EL (cell line): Measurements from ENCODE around the gene SGCG.
"Not testable (repeated sequence)": the region's sequence is repeated elsewhere in the genome, so short reads cannot be mapped to it uniquely, and the experiment has no call there.

Experiments used
- DNase-seq: peaks from one replicate; pipeline ENCODE4 v3.0.0-alpha.2; 2016

The SGCG gene

GRCh38 chr13:23231241-23231640 lies 50.5 kb downstream of the SGCG start:
- no peak for DNase-seq

DNA sequence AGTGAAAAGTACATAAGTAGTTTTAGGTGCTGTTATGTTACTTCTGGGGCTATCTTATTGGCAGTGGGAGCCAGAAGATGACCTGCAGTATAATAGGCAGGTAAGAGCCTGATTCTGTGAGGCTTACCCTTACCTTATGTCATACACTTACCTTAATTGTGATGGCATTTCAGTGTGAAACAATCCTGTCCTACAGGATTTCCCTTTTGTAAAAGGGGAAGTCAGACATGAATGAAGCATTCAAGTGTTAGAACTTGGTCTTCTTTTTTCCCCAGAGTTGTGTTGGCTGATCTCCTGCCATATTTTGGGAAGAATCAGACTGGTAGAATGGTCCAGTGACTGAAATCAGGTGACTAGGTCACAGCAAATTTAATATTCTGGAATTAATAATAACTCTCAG lies 55.2 kb downstream of the SGCG start:
- DNase-seq: no peak

DNA sequence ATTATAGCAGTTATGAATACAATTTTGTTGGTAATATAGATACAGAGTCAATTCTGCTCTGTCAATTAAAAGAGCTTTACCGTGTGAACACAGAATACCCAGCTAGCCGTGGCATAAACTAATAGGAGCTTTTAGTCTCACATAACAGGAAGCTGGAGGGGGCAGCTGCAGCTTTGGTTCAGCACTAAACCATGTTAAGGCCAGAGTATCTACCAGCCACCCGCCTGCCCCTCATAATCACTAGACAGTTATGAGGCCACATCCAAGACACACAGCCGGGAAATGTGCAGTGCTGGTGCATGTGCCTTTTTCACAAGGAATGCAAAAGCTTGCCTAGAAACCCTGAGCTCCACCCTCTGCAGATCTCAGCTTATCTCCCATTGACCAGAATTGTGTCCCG lies 62.3 kb downstream of the SGCG start:
- no peak for DNase-seq

DNA sequence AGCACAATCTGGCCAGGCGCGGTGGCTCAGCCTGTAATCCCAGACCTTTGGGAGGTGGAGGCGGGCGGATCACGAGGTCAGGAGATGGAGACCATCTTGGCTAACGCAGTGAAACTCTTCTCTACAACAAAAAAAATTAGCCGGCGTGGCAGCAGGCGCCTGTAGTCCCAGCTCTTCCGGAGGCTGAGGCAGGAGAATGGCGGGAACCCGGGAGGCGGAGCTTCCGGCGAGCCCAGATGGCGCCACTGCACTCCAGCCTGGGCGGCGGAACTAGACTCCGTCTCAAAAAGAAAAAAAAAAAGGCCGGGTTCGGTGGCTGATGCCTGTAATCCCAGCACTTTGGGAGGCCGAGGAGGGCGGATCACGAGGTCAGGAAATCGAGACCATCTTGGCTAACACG lies 67.6 kb downstream of the SGCG start:
- not testable (repeated sequence) for DNase-seq

- DNase-seq: no peak
These were observed 73.7 kb downstream of the SGCG start for GRCh38 chr13:23254506-23254905.

GRCh38 chr13:23267571-23267970 lies 86.8 kb downstream of the SGCG start:
- no peak for DNase-seq

GRCh38 chr13:23268441-23268840 lies 87.7 kb downstream of the SGCG start:
- DNase-seq: no peak

DNA sequence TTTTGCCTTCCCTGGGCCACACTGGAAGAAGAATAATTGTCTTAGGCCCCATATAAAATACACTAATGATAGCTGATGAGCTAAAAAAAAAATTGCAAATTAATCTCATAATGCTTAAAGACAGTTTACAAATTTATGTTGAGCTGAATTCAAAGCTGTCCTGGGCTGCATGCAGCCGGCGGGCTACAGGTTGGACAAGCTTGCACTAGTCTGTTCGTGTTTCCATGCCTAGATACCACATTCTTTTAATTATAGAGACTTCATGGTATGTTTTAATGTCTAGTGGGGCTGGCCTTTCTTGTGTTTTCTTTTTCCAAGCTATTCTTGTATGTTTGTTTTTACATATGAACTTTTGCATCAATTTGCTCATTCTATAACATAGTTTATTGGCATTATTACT lies 90.6 kb downstream of the SGCG start:
- no peak for DNase-seq

DNA sequence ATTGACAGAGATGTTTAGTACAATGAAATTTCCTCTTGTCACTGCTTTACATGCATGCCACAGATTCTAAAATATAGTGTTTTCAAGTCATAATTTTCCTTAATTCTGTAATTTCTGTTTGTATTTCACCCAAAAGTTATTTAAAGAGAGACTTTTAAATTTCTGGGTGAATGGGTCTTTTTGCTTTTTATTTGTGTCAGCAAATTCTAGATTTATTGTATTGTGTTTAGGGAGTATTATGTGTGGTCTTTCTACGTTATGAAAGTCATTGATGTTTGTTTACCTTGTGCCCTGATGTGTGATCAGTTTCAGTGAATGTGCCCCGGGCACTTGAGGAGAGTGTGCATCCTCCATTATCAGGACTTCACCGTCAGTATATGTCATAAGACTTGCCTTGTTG lies 92.7 kb downstream of the SGCG start:
- no peak for DNase-seq

GRCh38 chr13:23279321-23279720 lies 98.5 kb downstream of the SGCG start:
- no peak for DNase-seq

DNA sequence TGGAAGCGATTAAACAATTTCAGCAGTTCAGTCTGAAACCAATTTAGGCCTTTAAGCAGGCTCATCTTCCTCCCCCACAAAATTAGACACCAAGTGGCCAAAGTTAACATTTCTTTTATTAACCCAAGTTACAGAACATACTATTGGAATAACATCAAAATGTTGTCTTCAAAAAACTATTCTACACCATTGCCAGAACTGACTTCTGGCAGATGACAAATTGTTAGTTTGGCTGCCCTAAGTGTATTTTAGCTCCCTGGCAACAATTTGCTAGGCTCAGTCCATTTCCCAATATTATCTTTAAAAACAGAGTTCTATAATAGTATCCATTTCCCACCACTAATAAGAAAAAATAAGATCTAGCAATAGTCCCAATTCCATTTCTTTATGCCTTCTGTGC lies 107.8 kb downstream of the SGCG start:
- no peak for DNase-seq

DNA sequence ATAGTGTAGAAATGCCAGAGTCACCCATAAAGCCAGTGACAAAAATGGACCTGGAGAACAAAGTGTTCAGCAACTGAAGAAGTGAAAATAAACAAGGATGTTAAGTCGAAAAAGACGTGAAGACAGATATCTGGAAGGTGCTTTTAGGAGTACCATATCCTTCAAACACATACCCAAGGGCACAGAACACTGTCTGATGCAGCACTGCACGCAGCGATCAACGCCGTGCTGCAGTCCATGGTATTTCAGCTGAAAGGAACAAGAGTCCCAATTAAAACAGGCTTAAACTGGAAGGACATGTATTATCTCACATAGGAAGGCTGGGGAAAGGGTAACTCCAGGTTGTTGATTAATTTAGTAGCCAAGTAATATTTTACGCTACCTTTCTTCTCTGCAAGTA lies 108.2 kb downstream of the SGCG start:
- DNase-seq: no peak

DNA sequence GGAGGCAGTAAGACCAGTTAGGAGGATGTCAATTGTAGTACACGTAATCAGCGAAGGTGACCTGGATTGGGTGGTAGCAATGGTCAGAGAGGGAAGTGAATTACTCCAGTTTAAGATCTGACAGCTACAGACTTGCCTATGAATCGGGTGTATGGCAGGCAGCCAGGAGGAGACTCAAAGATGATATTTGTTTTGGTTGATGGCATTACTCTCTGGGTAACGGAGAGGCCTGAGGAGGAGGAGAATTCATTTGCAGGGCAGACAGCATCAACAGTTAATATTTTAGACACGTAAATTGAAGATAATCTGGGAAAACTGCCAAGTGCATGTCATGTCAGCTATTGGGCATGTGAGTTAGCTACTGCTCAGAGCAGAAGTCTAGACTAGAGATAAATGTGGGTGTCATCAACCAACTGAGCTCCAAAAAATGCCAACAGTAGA lies 109.2 kb downstream of the SGCG start:
- peak; percentile 65 for DNase-seq

- DNase-seq: no peak
These were observed 111.8 kb downstream of the SGCG start for GRCh38 chr13:23292586-23292985.

DNA sequence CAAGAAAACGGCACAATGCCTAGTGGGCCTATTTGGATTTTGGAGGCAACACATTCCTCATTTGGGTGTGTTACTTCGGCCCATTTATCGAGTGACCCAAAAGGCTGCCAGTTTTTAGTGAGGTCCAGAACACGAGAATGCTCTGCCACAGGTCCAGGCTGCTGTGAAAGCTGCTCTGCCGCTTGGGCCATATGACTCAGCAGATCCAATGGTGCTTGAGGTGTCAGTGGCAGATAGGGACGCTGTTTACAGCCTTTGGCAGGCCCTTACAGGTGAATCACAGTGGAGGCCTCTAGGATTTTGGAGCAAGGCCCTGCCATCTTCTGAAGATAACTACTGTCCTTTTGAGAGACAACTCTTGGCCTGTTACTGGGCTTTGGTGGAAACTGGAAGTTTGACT lies 134.1 kb downstream of the SGCG start:
- not testable (repeated sequence) for DNase-seq

DNA sequence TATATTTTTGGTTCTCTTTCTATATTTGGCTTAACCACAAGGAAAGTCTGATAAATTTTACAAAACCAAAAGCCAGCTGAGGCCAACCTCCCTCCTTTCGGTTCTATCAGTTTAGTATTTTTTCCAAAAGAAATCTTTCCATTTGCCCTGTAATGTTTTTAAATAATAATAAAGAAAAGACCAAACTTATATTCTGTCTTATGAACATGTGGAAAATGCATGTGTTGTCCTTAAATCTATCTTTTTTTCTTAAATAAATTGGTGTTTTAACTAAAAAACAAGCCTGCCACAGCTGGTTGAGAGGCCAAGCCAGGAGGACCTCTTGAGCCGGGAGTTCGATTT lies 139.1 kb downstream of the SGCG start:
- no peak for DNase-seq

DNA sequence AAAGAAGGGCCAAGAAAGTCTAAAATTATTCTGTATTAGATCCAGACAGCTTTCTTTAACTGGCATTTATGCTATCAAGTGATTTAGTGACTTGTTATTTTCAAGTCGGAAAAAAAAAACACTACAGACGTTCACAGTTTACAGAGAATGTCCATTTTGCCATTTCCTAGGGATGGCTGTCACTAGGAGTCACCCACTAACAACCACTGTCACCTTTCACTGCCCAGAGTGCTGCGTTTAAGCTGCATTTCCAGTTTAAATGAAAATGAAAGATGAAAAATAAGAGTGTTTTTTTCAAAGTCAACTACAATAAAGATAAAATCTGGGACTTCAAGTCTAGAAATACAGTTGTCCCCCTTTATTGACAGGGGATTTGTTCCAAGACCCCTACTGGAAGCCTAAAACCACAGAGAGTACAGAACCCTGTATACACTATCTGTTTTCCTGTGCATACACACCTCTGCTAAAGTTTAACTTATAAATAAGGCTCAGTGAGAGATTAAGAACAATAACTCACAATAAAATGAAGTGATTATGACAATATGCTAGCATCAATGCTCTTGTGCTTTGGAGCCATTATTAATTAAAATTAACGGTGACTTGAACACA lies 140.3 kb downstream of the SGCG start:
- DNase-seq: no peak

DNA sequence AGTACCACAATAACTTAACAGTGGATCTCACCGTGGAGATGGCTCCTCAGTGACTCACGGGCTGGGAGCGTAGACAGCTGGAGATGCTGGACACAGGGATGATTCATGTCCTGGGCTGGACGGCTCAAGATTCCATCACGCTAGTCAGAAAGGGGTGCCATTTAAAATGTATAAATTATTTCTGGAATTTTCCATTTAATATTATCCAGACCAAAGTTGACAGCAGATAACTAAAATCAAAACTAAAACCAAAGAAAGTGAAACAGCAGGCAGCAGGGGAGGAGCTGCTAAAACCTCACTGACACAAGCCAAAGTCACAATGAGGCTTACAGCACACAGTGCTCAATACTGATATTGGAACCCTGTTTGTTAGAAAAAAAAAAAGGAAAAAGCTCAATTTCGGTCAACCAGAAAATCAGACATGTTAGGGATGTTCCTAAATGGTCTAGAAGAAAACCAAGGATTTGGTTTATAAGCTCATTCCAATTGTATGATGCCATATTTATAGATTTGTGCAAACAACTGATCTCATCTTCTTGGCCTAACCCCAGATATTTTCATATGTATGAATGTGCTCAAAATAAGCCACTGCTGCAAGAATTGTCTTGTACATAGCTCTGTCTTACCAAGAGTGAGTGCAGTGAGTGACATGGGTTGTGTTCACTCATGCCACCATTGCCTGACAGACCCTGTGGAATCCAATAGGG lies 140.9 kb downstream of the SGCG start:
- DNase-seq: peak; percentile 96

DNA sequence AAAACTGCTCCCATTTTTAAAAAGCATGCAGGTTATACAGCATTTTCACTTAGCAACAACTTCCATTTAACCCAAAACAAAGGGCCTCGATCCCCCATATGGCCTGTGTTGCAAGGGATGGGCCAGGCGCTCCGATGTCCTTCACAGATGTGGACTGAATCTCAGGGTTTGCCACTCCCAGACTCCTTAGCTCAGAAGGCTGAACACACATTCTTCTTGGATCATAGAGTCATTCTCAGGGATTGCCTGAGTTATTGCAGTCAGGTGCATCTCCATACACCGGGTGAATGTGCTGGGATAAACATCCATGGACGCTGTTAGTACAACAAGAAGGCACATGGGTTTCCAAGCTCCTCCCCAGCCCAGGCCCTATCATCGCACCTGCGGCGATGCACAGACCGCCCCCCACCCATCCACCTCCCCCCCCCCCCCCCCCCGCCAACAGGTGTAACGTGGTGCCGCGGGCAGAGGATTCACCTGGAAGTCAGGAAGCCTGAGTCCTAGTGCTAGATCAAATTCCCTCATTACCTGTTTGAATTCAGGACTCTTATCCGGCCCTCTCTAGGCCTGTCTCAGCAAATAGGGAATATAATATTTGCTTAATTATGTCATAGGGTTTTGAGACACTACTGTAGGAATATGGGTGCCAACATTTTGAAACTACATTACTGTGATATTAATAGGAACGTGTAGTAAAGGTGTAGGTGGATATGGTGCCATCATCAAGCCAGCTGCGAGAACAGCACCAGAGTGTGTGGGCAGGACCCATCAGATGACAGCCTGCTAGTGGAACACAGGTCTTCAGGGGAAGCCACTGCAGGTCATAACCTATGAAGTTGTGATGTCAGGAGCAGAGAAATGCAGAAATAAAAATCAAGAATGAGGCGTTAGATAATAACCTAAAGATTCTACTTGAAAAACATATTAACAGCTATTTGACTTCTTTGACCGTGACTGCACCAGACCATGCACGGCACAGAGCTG lies 141.9 kb downstream of the SGCG start:
- DNase-seq: peak; percentile 9

DNA sequence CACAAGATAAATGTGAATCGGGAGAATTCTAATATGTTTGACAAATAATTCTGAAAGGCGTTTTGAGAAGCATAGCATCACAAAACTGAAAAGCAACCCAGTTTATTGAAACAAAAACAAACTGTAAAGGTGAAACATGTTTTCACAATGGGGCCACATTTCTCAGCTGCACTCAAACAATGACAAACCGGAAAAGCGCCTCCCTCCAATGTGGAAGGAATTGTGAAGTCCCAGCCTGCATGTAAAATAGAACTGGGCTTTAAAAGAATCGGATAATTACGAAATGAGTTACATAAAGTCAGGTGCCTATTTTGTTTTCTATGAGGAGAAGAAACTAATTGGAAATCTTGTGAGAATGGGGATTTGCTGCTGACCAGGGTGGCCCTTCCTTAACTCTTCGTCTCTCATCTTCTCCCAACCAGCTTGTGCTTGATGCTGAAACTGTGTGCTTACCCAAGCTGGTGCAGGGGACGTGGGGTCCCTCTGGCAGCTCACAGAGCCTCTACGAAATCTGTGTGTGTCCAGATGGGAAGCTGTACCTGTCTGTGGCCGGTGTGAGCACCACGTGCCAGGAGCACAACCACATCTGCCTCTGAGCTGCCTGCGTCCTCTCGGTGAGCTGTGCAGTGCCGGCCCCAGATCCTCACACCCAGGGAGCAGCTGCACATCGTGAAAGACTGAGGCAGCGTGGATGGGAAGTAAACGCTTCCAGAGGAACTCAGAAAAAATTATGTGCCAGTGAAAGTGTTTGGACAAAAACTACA lies 143.3 kb downstream of the SGCG start:
- no peak for DNase-seq

DNA sequence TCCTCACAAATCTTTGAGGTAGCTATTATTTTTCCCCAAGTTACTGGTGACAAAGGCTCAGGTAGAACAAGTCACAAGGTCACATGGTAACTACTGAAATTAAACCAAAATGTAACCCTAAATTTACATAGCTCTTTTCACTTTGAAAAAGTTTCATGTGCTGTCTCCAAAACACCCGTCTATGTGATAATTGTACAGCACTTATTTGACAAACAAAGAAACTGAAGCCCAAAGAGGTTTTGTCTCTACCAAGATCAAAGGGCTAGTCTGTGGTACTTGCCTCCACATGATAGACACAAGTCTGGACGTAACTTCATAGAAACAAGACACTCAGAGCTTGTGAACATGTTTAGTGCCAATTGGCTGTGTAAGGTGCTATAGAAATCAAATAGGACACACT lies 144.4 kb downstream of the SGCG start:
- DNase-seq: no peak

DNA sequence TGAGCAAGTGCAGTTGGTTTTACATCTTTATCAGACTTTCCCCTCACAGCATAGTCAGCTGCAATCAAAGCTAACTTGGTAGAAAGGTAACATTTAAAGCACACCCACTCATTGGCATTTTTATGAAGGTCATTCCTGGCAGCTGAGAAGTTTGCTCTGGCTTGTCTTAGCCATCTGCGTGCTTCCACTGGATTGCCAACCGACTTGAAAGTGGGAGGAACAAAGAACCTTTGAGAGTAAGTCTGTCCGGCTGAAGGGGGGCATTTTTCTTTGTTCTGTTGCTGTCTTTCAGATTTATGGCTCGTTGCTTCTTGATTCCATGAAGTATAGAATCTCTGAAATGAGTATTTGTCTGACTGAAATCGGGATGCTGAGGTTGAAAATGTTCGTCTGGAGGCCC lies 149.6 kb downstream of the SGCG start:
- no peak for DNase-seq

DNA sequence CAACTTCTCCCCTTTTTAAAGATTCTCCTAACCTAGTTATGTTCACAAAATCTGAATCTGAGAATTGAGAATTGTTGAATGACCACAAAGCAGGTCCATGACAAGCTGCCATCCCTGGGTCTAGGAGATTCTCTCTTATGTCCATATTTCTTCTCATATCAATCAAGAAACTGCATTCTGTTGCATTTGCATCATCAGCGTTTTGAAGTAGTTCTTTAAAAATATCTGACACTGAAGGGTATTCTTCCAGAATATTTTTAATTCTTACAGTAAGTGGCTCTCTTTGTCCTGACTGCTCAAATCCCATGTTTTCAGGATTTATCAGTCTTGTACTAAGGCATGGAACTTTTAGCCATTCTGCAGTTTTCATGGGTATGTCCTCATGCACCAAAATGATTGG lies 158.4 kb downstream of the SGCG start:
- DNase-seq: no peak
